RPMI7951 (cell line): ENCODE measurements around the gene AMOTL1. TPM values are rescaled to one million over a fixed set of nuclear protein-coding genes. Genes with fewer than 3 reads are reported as not detected.

Experiments used
- DNase-seq: peaks from one replicate; pipeline ENCODE4 v3.0.0-alpha.2; 2012; ENCODE audit warnings: low read depth
- total RNA-seq: library from RNA; depleted of rRNA; stranded (reverse); fragments of >200 nt; shearing (Covaris generic); gene quantifications from 2 replicates; pipeline ENCODE4 v1.2.3, GENCODE V29; 2014; rRNA removed

AMOTL1 gene, protein sequence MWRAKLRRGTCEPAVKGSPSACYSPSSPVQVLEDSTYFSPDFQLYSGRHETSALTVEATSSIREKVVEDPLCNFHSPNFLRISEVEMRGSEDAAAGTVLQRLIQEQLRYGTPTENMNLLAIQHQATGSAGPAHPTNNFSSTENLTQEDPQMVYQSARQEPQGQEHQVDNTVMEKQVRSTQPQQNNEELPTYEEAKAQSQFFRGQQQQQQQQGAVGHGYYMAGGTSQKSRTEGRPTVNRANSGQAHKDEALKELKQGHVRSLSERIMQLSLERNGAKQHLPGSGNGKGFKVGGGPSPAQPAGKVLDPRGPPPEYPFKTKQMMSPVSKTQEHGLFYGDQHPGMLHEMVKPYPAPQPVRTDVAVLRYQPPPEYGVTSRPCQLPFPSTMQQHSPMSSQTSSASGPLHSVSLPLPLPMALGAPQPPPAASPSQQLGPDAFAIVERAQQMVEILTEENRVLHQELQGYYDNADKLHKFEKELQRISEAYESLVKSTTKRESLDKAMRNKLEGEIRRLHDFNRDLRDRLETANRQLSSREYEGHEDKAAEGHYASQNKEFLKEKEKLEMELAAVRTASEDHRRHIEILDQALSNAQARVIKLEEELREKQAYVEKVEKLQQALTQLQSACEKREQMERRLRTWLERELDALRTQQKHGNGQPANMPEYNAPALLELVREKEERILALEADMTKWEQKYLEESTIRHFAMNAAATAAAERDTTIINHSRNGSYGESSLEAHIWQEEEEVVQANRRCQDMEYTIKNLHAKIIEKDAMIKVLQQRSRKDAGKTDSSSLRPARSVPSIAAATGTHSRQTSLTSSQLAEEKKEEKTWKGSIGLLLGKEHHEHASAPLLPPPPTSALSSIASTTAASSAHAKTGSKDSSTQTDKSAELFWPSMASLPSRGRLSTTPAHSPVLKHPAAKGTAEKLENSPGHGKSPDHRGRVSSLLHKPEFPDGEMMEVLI
- 24.4 and 24.8 TPM in 2 replicates for total RNA-seq

DNA sequence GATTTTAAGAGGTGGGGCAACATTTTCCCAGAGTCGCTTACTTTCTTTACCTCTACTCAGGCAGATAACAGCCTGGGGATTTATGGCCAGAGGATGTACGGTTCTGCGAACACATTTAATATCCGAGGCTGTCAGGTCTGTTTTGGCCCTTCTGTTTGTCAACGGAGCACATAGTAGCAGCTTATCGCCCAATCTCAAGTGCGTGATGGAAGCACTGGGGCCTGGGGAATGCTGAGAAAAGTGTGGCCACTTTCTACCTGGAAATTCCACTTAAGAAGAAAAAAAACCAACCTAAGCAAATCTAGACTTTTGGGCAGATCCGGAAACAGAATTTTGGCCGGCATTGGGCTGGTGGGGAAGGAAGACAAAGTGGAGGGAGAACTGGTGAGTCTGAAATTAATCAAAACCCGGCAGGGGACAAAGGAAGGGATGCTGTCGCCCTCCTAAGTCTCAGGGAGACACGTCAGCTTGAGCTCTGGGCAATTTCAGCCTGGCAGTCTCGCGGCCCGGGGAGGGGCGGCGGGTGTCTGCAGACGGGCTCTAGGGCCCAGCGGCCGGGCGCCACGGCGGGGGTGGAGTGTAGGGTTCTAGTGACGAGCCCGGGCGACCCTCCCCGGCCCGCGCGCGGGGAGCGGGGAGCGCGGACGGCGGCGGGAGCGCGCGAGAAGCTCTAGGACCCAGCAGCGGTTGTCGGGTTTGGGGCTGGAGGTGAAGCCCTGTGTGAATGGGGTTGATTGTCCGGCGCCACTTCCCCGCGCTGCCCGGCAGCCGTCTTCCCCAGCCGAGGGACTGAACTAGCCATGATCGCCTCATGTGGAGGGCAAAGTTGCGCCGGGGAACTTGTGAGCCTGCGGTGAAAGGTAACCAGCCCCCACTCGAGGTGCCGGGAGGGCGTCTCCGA is at the start of gene AMOTL1:
TSS of gene AMOTL1 (plus strand) at position 656 of the 901 bp plus-strand sequence. CDS start at position 812, 156 bp downstream.
- DNase-seq = peak; percentile 89

DNA sequence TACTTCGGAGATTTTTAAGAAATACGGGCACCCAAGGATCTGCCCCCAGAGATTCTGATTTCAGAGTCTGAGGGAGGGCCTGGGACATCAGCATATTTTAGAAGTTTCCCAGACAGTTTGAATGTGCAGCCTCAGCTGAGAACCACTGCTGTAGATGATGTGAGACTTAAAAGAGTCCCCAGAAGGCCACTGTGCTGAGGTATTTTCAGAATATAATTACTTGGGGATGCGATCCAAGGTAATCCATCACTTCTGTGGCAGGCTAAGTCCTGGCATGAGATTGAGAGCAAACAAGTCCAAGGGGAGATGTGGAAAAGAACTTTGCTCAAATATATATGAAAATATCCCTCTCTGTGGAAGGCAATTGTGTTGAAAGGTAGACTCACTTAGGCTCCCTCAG is 48.3 kb upstream of the AMOTL1 start:
- no peak for DNase-seq

DNA sequence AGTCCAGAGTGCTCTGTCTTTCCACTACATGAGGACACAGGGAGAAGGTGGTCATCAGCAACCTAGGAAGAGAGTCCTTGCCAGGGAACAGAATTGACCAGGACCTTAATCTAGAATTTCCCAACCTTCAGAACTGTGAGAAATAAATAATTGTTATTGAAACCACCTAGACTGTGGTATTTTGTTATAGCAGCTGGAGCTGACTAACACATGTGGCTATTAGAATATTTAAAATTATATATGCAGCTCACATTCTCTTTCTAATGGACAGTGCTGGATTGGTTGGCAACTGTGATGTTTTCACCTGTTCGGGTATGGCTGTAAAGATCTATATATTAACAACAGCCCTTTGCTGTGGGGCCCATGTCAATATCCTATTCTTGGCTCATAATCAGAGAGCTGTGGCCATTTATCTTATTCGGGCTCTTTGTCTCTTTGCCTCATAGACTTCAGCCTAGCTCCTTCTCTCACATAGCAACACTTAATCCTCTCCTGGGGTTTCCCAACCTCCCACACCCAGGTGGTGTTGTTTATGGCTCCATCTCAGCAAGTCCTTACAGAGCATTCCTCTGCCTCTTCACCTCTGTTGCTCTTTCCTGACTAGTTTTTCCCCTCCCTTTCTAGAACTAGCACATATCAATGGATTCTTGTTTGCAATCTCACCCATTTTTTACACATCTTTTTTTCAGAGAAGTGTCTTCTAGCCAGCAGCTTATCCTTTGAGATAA is 46.4 kb upstream of the AMOTL1 start:
- DNase-seq = no peak

DNA sequence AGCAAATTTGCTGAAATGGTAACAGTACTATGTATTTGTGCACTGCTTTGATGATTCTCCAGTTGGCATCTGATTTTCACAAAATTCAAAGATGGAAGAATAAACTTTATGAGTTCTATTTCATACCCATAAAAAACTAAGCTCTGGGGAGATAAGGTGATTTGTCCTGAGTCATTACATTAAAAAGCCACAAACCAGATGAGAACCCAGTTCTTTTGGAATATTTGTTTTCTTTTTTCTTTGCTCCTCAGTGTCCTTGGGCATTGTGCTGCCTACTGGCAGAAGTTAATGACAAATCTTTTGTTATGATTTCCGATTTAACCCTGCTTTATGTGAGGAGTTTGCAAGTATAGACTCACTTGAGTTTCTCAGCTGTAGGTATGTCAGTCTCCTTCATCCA is 45.4 kb upstream of the AMOTL1 start:
- DNase-seq = peak; percentile 56

DNA sequence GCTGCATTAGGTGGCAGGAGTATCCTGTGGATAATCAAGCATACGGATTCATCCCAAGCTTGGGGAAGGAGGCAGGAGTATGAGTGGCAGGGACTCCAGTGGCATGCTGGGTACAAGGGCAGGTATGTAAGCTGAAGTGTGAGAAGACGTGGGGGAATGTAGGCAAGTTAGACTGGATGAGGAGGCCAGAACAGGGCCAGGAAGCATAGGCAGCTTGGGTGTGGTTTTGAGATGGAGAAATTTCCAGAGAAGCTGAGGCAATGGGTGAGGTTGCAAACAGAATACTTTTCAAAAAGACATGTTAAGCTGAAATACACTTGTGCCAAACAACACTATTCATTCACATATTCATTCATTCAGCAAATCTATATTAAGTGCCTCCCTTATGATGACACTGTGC is 43.1 kb upstream of the AMOTL1 start:
- DNase-seq = no peak

DNA sequence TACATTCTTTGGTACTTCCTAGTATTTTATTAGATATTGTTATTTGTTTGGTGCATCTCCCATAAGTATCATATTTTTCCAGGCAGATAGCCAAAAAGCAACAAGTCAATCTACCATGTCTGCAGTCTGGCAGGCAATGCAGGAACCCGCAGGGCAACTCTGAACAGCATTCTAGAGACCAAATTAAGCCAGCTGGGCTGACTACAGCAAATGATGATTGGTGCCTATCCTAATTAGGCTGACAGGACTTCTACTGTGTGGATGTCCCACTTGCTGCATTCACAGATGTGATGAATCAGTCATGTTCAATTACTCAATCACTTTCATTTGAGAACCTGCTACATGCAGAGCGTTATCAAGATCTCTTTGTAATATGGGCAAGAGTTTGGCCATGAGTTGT is 40.3 kb upstream of the AMOTL1 start:
- DNase-seq = no peak

DNA sequence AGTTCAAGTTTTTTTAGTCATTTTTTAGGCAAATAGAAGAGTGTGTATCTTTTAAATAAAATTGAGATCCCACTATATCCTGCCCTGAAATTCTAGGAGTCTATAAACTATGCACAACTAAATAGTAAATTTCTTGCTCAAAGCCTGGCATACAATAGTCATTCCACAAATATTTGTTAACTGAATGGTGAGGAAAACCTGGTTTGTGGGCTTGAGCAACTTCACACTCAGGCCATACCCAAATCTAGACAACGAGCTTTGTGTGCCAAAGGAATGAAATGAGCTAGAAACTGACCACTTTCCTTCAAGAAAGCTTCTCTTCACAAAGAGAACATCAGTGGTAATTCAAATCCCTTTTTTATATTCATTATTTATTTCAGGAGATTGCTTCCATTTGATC is 39.6 kb upstream of the AMOTL1 start:
- DNase-seq = peak; percentile 60

DNA sequence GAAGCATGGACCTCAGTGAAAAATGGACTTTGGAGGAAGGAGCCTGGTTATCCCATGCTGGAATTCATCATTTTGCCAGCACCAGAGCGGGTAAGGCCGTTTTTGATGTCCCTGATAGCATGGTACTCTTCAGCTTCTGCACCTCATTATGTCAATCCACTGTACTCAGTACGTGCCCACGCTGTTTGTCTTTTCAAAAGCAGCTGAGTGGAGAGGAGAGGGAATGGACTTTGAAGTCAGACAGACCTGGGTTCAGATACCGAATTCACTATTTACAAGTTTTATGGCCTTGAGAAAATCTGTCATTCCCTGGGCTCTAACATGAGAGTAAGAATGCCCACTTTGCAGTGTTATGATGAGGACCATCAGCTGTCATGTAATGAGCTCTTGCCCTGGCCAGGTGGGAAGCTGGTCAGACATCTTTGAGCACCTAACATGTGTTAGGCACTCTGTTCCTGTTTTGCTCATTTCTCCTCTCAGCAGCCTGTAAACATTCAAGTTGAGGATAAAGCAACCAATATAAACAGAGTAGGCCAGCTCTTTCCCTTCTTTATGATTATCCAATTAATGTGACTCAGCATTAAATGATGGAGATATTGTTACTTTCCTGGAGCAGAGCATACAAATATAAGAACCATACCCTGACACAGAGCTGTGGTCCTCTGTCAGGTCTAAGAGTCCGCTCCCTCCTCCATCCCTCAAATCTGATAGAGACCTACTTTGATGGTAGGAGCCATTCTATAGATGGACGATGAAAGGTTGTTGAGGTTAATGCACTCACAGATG is 39.0 kb upstream of the AMOTL1 start:
- no peak for DNase-seq

DNA sequence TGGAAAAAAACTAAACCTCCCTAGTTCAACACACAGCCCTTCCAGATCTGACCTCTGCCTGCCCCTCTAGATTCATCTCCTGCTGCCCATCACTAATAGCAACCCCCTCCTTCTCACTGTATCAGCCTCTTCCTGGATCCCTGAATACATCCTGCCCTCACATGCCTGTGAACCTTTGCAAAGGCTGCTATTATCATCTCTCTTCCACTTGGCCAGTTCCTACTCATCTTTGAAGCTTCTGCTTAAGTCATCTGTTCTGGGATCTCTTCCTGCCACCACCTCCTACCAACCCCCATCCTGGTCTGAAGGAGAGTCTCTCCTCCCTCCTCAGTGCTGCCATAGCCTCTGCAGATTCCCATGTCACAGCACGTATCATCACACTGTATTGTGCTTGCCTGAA is 38.0 kb upstream of the AMOTL1 start:
- DNase-seq = peak; percentile 48

DNA sequence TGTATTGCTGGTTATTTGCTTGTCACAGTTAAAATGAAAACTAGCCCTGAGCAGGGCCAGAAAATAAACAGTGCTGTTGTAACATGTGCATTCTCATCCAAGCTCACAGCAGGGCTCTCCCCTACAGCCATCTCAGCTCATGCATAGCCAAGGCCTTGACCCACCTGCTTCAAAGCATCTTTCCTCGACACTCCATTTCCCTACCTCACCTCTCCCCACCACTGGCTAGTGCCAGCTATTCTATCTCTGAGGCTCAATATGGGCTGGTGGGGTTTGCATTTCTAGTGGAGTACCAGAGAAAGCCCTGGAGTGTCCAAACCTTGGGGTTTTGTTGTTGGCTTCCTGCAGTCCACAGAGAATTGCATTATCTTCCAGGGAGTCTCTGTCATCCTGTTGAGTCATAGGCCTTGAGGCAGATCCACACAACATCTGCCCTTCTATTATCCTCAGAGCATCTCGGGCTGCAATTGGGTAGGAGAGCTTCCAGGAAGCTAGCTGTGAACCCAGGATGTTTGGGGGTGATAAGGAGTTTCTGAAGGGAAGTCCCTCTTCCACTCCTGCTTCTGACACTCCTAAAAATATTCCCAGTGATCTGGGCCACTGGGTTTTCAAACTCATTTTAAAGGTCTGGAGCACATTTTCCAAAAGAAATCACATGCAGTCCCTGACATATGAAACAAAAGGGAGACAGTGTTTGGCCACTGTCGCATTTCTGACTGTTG is 36.1 kb upstream of the AMOTL1 start:
- peak; percentile 99 for DNase-seq

DNA sequence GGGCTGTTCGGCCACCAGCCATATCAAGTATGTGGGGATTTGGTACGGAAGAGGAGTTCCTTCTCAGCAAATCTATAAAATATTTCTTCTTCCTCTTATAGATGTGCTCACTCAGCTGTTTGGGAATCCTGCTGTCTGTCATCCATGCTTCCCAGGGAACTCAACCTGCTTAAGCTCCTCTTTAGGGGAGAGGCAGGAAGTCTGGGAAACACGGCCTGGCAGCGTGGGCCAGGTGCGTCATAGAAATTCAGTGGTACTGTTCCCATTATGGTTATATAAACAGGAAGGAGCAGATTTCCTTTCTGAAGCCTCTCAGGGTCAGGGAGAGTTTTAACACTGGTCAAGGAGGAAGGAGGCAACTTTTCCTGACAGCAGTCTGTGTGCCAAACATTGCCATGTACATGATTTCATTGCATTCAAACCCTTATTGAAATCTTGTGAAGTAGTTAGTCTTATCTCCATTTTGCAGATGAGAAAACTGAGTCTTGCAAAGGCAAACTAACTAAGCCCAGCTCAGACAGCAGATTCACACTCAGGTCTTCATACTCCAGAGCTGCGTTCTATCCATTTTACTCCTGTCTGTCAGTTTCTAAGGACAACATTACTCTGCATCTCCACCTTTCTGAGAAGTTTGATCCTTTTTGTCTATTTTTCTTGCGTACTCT is 35.4 kb upstream of the AMOTL1 start:
- DNase-seq = peak; percentile 94

DNA sequence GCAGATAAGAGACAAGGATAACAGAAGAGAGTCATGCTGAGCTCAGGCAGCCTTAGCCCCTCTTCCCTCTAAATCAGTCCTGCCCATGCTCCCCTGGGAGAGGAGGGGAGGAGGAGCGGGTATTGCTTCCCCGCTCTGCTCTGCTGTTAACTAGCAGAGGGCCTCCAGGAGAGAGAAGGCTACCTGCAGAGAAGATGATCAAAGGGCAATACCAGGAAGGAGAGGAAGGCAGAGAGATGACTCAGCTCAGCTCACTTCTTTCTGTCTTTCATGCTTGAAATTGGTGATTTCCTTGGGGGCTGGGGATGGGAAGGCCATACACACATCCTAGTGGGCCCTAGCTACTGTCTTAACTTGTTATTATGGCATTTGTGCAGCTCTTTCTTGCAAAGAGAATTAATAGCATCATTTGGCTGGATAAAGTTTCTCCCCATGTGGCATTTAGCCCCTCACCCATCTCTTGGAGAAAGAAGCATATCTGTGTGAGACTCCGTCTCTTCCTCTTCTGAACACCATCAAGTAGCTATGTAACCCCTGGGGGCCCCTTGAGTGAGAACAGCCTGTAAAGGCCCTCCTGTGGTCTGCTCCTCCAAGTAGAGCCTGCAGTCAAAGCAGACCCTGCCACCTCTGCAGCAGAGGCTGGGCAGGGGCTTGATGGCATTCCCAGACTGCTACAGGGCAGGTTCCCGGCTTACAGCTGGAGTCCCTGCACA is 33.4 kb upstream of the AMOTL1 start:
- peak; percentile 46 for DNase-seq

DNA sequence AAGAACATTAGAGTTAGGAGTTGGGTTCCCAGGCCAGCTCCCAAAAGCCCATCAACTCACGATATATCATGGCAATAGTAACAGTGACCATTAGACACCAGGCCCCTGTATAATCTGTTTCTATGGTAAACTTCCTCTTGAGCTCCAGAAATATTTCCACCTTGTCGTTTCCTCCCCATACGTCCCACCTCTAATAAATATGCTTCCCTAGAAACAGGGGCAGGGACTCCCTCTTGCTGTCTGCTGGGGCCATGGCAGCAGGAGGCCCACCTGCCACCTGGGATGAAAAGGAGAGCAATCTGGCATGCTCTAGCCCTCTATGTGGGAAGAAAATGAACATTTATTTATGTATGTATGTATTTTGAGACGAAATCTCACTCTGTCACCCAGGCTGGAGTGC is 32.2 kb upstream of the AMOTL1 start:
- no peak for DNase-seq

DNA sequence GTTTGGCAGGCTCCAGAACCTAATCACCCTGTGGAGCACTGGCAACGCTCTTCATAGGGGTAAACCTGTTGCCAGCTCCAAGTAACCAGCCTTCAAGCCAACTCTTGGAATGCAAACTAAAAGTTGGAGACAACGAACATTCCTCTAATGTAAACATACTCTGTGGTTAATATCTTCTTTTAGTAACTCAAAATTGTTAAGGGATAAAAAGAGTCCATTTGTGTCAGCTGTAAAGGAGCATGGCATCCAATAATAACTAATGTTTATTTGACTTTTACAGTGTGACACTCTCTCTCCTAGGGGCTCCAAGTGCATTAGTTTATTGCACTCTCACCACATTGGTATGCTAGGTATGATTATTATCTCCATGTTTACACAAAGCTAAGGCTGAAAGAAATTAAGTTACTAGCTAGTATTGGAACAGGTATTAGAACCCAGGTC is 31.0 kb upstream of the AMOTL1 start:
- peak; percentile 66 for DNase-seq

DNA sequence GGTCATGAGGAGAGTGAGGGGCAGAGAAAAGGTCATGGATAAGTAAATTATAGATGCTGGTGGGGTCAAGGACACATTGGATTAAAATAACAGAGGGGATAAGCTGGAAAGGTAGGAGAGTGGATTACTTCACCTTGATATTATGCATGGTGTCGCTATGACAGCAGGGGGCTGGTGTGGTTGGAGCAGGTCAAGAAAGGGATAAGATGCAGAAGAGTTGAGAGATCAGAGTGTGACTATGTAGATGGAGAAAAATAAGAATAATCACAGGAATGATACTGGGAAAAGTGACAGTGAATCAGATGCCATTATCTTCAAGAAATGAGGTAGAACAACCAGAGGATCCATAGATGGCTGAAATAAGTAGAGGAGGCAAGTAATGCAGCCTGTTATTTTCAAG is 29.4 kb upstream of the AMOTL1 start:
- no peak for DNase-seq

DNA sequence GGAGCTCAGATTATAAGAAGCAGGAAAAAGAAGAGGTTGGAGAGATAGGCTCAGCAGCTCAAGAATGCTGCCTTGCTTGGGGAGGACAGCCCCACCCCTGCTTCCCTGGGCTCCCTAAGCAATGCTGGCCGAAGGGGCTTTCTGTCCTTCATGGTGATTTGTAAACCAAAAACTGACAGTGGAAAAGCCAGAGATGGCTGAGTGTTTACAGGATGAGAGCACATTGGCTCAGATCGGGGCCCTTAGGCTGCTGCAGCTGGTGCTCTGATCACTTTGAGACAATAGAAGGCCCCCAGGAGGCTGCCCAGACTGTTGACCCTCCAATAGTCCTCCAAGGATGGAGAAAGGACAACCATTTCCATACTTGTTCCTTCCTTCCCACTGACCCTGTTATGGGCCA is 28.8 kb upstream of the AMOTL1 start:
- DNase-seq = no peak

DNA sequence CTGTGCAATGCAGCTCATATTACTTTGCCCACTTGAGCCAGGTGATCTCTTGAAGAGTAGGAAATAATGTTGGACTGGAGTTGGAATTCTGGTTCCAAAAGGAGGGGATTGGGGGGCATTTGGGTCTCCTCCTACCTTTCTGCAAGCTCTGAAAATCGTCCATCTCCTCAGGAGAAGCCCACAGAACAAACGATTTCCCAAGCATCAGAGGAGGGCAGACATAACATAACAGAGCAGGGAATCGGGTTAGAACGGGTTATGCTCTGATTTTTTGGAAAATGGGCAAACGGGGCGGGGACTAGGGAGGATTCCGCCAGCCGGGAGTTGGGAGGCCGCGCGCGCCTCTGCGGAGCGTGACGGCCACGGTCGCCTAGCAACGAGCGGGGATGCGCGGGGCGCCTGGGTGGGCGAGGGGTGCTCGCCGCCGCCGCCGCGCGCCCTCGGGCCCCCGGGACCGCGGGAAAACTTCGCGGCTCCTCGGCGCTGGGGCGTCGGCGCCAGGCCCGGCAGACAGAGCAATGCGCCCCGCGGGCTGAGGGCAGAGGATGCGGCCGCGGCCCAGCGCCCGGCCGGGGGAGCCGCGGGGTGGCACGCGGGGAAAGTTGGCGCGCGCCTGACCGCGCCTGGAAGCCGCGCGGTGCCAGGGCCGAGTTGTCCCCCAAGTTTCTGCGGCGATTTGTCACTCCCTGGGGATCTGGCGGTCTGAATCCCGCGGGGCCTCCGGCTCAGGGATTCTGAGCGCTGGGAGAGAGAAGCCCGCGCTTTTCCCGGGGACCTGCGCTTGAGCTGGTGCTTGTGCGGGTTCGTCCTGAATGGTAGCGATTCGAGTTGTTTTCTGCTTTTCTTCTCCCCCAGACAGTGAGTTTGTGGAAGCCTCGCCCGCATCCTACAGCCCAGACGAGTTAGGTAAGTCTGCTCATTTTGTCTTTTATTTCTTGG is 27.8 kb upstream of the AMOTL1 start:
- DNase-seq = peak; percentile 50
